K562 (cell line): ENCODE measurements around the gene FMNL1.

Experiments used
- FOXM1 ChIP-seq, 2 experiments: fragments of 450-650 bp in 1 of 2; sonication (generic) in 1 of 2; formaldehyde crosslinking in 1 of 2; IDR thresholded peaks; 2 replicates each; pipeline versions ENCODE4 v1.6.1 to v1.9.0; 2017 to 2022; ENCODE audit warnings: low read depth in 2 of 2, mild to moderate bottlenecking in 2 of 2, missing genetic modification reagents in 1 of 2, moderate library complexity in 1 of 2
- NCOA1 ChIP-seq: fragments of 450-650 bp; IDR thresholded peaks from 2 replicates; pipeline ENCODE4 v1.6.1; 2016; ENCODE audit warnings: low read depth
- NRF1 ChIP-seq, 2 experiments: fragments of 450-650 bp; IDR thresholded peaks in 1 of 2; conservative IDR thresholded peaks in 1 of 2; 2 replicates each; pipeline ENCODE4 v1.6.1; 2014; ENCODE audit warnings: mild to moderate bottlenecking in 2 of 2
- SRF ChIP-seq, 2 experiments: fragments of 250-450, 450-650 bp in 1 of 2; sonication (Bioruptor Pico) in 1 of 2; sonication (generic) in 1 of 2; formaldehyde crosslinking; IDR thresholded peaks; 2 replicates each; pipeline versions ENCODE4 v1.5.0 to v1.5.1; 2020 to 2022; ENCODE audit warnings: mild to moderate bottlenecking in 1 of 2, missing genetic modification reagents in 1 of 2
- YY1 ChIP-seq, 3 experiments: IDR thresholded peaks; 2 replicates each; pipeline ENCODE4 v1.6.1; 2011; ENCODE audit warnings: low read length in 2 of 3, mild to moderate bottlenecking in 2 of 3, moderate library complexity in 2 of 3, borderline replicate concordance in 1 of 3, control low read depth in 1 of 3, low read depth in 1 of 3; ENCODE audit not compliant: insufficient read depth in 3 of 3, insufficient replicate concordance in 2 of 3, control insufficient read depth in 1 of 3, insufficient read length in 1 of 3; ENCODE audit errors: extremely low read depth in 1 of 3
- ZFX ChIP-seq: sonication (generic); formaldehyde crosslinking; IDR thresholded peaks from 2 replicates; pipeline ENCODE4 v1.8.0; 2022; ENCODE audit warnings: mild to moderate bottlenecking, missing genetic modification reagents, moderate library complexity
- ZNF589 ChIP-seq: fragments of 200-800 bp; sonication (Bioruptor generic); IDR thresholded peaks from 2 replicates; pipeline ENCODE4 v1.6.1; 2016; ENCODE audit warnings: low read depth, missing genetic modification characterization, missing compliant biosample characterization
- ZNF655 ChIP-seq: fragments of 250-450 bp; sonication (Bioruptor Pico); IDR thresholded peaks from 2 replicates; pipeline ENCODE4 v1.5.0; 2021
- TF ChIP-seq, protein P1 (sequence below): IDR thresholded peaks from 3 replicates; pipeline ENCODE4 v1.6.1; 2011; ENCODE audit warnings: borderline replicate concordance, mild to moderate bottlenecking; ENCODE audit not compliant: insufficient read length, insufficient read depth
- TF ChIP-seq, protein P2 (sequence below), 3 experiments: IDR thresholded peaks in 2 of 3; conservative IDR thresholded peaks in 1 of 3; 2 replicates each; pipeline ENCODE4 v1.5.1; 2011 to 2012; ENCODE audit warnings: low read length in 3 of 3, mild to moderate bottlenecking in 3 of 3, control low read depth in 2 of 3, improper control_type of control experiment in 1 of 3, inconsistent platforms in 1 of 3, low read depth in 1 of 3, mixed read lengths in 1 of 3, moderate library complexity in 1 of 3; ENCODE audit not compliant: insufficient read depth in 2 of 3
- TF ChIP-seq, protein P3 (sequence below): fragments of 450-650 bp; IDR thresholded peaks from 2 replicates; pipeline ENCODE4 v1.6.1; 2016

GRCh38 chr17:45283711-45284110 lies 62.0 kb downstream of the FMNL1 start:
- TF ChIP-seq YY1 (IDR thresholded peaks at IDR 0.05; ENCODE audit: borderline replicate concordance in 1 of 3, control insufficient read depth in 1 of 3, extremely low read depth in 1 of 3, insufficient read depth in 3 of 3, insufficient read length in 1 of 3, insufficient replicate concordance in 2 of 3, low read depth in 1 of 3, low read length in 2 of 3) = no peak
- TF ChIP-seq, protein P1, sequence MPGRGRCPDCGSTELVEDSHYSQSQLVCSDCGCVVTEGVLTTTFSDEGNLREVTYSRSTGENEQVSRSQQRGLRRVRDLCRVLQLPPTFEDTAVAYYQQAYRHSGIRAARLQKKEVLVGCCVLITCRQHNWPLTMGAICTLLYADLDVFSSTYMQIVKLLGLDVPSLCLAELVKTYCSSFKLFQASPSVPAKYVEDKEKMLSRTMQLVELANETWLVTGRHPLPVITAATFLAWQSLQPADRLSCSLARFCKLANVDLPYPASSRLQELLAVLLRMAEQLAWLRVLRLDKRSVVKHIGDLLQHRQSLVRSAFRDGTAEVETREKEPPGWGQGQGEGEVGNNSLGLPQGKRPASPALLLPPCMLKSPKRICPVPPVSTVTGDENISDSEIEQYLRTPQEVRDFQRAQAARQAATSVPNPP = no peak
- TF ChIP-seq, protein P2, sequence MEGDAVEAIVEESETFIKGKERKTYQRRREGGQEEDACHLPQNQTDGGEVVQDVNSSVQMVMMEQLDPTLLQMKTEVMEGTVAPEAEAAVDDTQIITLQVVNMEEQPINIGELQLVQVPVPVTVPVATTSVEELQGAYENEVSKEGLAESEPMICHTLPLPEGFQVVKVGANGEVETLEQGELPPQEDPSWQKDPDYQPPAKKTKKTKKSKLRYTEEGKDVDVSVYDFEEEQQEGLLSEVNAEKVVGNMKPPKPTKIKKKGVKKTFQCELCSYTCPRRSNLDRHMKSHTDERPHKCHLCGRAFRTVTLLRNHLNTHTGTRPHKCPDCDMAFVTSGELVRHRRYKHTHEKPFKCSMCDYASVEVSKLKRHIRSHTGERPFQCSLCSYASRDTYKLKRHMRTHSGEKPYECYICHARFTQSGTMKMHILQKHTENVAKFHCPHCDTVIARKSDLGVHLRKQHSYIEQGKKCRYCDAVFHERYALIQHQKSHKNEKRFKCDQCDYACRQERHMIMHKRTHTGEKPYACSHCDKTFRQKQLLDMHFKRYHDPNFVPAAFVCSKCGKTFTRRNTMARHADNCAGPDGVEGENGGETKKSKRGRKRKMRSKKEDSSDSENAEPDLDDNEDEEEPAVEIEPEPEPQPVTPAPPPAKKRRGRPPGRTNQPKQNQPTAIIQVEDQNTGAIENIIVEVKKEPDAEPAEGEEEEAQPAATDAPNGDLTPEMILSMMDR (IDR thresholded peaks at IDR 0.05 in 2 of 3, conservative IDR thresholded peaks at IDR 0.05 in 1 of 3; ENCODE audit: insufficient read depth in 2 of 3, low read depth in 1 of 3, low read length in 3 of 3) = no peak
- TF ChIP-seq ZFX (CRISPR knock-in tag) = no peak
- no peak for TF ChIP-seq NCOA1
- TF ChIP-seq, protein P3, sequence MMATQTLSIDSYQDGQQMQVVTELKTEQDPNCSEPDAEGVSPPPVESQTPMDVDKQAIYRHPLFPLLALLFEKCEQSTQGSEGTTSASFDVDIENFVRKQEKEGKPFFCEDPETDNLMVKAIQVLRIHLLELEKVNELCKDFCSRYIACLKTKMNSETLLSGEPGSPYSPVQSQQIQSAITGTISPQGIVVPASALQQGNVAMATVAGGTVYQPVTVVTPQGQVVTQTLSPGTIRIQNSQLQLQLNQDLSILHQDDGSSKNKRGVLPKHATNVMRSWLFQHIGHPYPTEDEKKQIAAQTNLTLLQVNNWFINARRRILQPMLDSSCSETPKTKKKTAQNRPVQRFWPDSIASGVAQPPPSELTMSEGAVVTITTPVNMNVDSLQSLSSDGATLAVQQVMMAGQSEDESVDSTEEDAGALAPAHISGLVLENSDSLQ = no peak
- TF ChIP-seq ZNF589 (CRISPR knock-in tag) = no peak
- no peak for TF ChIP-seq SRF (CRISPR knock-in tag; IDR thresholded peaks at IDR 0.05)
- no peak for TF ChIP-seq NRF1 (conservative IDR thresholded peaks at IDR 0.05 in 1 of 2, IDR thresholded peaks at IDR 0.05 in 1 of 2)
- no peak for TF ChIP-seq FOXM1 (IDR thresholded peaks at IDR 0.05; ENCODE audit: low read depth)
- no peak for TF ChIP-seq FOXM1 (CRISPR knock-in tag; IDR thresholded peaks at IDR 0.05; ENCODE audit: low read depth)
- TF ChIP-seq ZNF655 (CRISPR knock-in tag) = no peak
